ENCODE results near the gene PLXNA1. TPM values are rescaled to one million over a fixed set of nuclear protein-coding genes. Genes with fewer than 3 reads are reported as not detected.

Gene PLXNA1
- total RNA-seq, 1 experiment from 2014 or later, result 32.1 TPM

- in situ Hi-C loops (cut with HindIII; ENCODE audit: low sequenced_read_pairs), result no loop called here
- no peak for DNase-seq (ENCODE audit: low spot score)
Measured at GRCh38 chr3:127028781-127029657, 46.1 kb downstream of the PLXNA1 start.

- DNase-seq (ENCODE audit: low spot score), result no peak
- in situ Hi-C loops (cut with HindIII; ENCODE audit: low sequenced_read_pairs), result no loop called here
Measured at GRCh38 chr3:127029658-127030507, 47.0 kb downstream of the PLXNA1 start.

GRCh38 chr3:127030508-127031412 lies 47.8 kb downstream of the PLXNA1 start:
- no peak for DNase-seq (ENCODE audit: low spot score)
- in situ Hi-C loops (cut with HindIII; ENCODE audit: low sequenced_read_pairs), result no loop called here

GRCh38 chr3:127031413-127031810 lies 48.5 kb downstream of the PLXNA1 start:
- no peak for DNase-seq (ENCODE audit: low spot score)
- in situ Hi-C loops (cut with HindIII; ENCODE audit: low sequenced_read_pairs), result no loop called here

GRCh38 chr3:127031845-127032244 lies 48.9 kb downstream of the PLXNA1 start:
- in situ Hi-C loops (cut with HindIII; ENCODE audit: low sequenced_read_pairs), result no loop called here
- DNase-seq (ENCODE audit: low spot score), result no peak

- no peak for DNase-seq (ENCODE audit: low spot score)
- in situ Hi-C loops (cut with HindIII; ENCODE audit: low sequenced_read_pairs), result no loop called here
Measured at GRCh38 chr3:127032296-127032990, 49.5 kb downstream of the PLXNA1 start.

Other genes starting within 250 kb of the PLXNA1 start
- not detected in 2 replicates for gene PRR23E, start 210.0 kb downstream of the PLXNA1 start, total RNA-seq (2014; rRNA removed; shearing (Covaris generic))